ENCODE measurements around the gene KDM2A.

KDM2A gene

GRCh38 chr11:67179892-67180490, 60.9 kb downstream of the KDM2A start (continued):
- TF ChIP-seq ATF2 (tag by site-specific recombination; IDR thresholded peaks at IDR 0.05; ENCODE audit: low read depth) = peak; percentile 54; the same call in 1 of the 2 replicates
- TF ChIP-seq TCF7L2 (IDR thresholded peaks at IDR 0.05; ENCODE audit: borderline replicate concordance, low read depth, low read length) = peak; percentile 94

- ChIA-PET POLR2A (no interaction called here), CTCF (interaction anchor here (3.0 kb wide), 1 partner anchor 27 kb away, joined by 11 read pairs; no protein-coding TSS in a partner anchor)
- TF ChIP-seq GLIS1 (tag by site-specific recombination; IDR thresholded peaks at IDR 0.05) (0 out of 2 replicates have a peak, but pooled peaks have one; percentile 17), SETDB1 (IDR thresholded peaks at IDR 0.05; ENCODE audit: insufficient read length, low read length) (no peak), GLI2 (tag by site-specific recombination; IDR thresholded peaks at IDR 0.05; ENCODE audit: borderline replicate concordance, low read depth) (no peak)
- H3K4me3 ChIP-seq (ENCODE audit: low read depth, low read length) = no peak overlapping the region
- no peaks in the 10 kb centered on the region for H3K9me3 ChIP-seq (ENCODE audit: control insufficient read depth, insufficient read depth, low read depth, low read length)
- no peak overlapping the region for H3K27ac ChIP-seq (ENCODE audit: extremely low read depth, low read depth, low read length)
- peaks cover 5% of the 10 kb centered on the region; the same call in 1 of the 2 replicates for H3K4me1 ChIP-seq (ENCODE audit: control insufficient read depth, insufficient read depth, low read length)
- peaks cover 0 to 4% of the 10 kb centered on the region in 2 experiments; a peak in 1 of 3 replicates for H3K36me3 ChIP-seq (ENCODE audit: control insufficient read depth in 2 of 2, insufficient read depth in 1 of 2, low read length in 2 of 2)
These were observed 75.0 kb downstream of the KDM2A start for GRCh38 chr11:67194096-67194495.

- ChIA-PET CTCF (interaction anchor here (0.6 to 3.0 kb wide), 5 partner anchors 22 to 541 kb away, joined by 3 to 11 read pairs (median 3); no protein-coding TSS in a partner anchor), POLR2A (interaction anchor here (0.7 kb wide), 1 partner anchor 119 kb away, joined by 3 read pairs; no protein-coding TSS in a partner anchor)
- TF ChIP-seq YY1 (tag by site-specific recombination; IDR thresholded peaks at IDR 0.05) (no peak), ZBTB20 (tag by site-specific recombination; IDR thresholded peaks at IDR 0.05) (no peak), ZBTB17 (tag by site-specific recombination; IDR thresholded peaks at IDR 0.05) (peak; percentile 27), ZNF777 (tag by site-specific recombination; IDR thresholded peaks at IDR 0.05; ENCODE audit: borderline replicate concordance) (no peak), ZNF398 (tag by site-specific recombination; IDR thresholded peaks at IDR 0.05) (peak; percentile 49; the same call in 1 of the 2 replicates), HOXC10 (CRISPR knock-in tag; IDR thresholded peaks at IDR 0.05) (no peak), ZNF366 (tag by site-specific recombination; conservative IDR thresholded peaks at IDR 0.05) (peak; percentile 36), ZEB2 (tag by site-specific recombination; IDR thresholded peaks at IDR 0.05) (peak; percentile 73; the same call in 1 of the 2 replicates), ZNF335 (tag by site-specific recombination; conservative IDR thresholded peaks at IDR 0.05) (0 out of 2 replicates have a peak, but pooled peaks have one; percentile 14), SP7 (tag by site-specific recombination; IDR thresholded peaks at IDR 0.05) (peak; percentile 76), WT1 (tag by site-specific recombination; IDR thresholded peaks at IDR 0.05) (0 out of 2 replicates have a peak, but pooled peaks have one; percentile 35), ZBTB8A (tag by site-specific recombination; IDR thresholded peaks at IDR 0.05) (peak; percentile 75; the same call in 1 of the 2 replicates), PRDM6 (tag by site-specific recombination; IDR thresholded peaks at IDR 0.05) (peak; percentile 85), TRIM28 (IDR thresholded peaks at IDR 0.05; ENCODE audit: borderline replicate concordance, low read length) (0 out of 2 replicates have a peak, but pooled peaks have one; percentile 25), ZNF629 (tag by site-specific recombination; IDR thresholded peaks at IDR 0.05) (0 out of 2 replicates have a peak, but pooled peaks have one; percentile 35), KLF8 (tag by site-specific recombination; IDR thresholded peaks at IDR 0.05) (0 out of 2 replicates have a peak, but pooled peaks have one; percentile 37), ZNF843 (tag by site-specific recombination; IDR thresholded peaks at IDR 0.05) (peak; percentile 49; the same call in 1 of the 2 replicates), ZNF169 (tag by site-specific recombination; IDR thresholded peaks at IDR 0.05) (no peak), ELK4 (IDR thresholded peaks at IDR 0.05; ENCODE audit: borderline replicate concordance, low read depth, low read length) (no peak), ZNF202 (tag by site-specific recombination; IDR thresholded peaks at IDR 0.05; ENCODE audit: borderline replicate concordance) (no peak), PRDM1 (tag by site-specific recombination; IDR thresholded peaks at IDR 0.05) (no peak)
- Histone ChIP-seq H3K27ac (ENCODE audit: extremely low read depth, low read depth, low read length) (no peak overlapping the region), H3K36me3 (ENCODE audit: control insufficient read depth in 2 of 2, insufficient read depth in 1 of 2, low read length in 2 of 2) (peaks cover 0 to 16% of the 10 kb centered on the region in 2 experiments; a peak in 1 of 3 replicates), H3K4me3 (ENCODE audit: low read depth, low read length) (no peak overlapping the region), H3K4me1 (ENCODE audit: control insufficient read depth, insufficient read depth, low read length) (peaks cover 5% of the 10 kb centered on the region; the same call in 1 of the 2 replicates), H3K9me3 (ENCODE audit: control insufficient read depth, insufficient read depth, low read depth, low read length) (no peaks in the 10 kb centered on the region)
These were observed 77.0 kb downstream of the KDM2A start for GRCh38 chr11:67195971-67196456.
